Measurements from ENCODE around the gene FOSL1. TPM values are rescaled to one million over a fixed set of nuclear protein-coding genes. Genes with fewer than 3 reads are reported as not detected.

Gene FOSL1
- total and polyA plus RNA-seq, 4 experiments from 2014 or later, result 0.39 to 0.81 (median 0.79) TPM; not detected in 1

DNA sequence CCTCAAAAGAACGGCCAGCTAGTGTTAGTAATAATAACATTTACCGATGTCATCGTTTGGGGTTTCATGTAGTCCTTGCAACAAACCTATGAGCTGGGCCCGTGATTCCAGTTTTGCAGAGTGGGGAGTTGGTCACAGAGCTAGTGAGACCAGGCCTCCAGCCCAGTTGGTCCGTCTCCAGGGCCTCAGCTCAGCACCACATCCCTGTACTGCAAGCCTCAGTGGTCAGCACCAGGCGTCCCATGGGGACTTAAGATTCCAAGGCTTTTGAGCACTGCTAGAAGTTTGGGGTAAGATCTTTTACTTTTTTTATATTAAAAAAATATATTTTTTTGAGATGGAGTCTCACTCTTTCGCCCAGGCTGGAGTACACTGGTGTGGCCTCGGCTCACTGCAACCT lies 44.0 kb upstream of the FOSL1 start:
- Histone ChIP-seq H3K9me3 (ENCODE audit: control insufficient read depth in 1 of 2, low read length in 2 of 2) (no peaks in the 10 kb centered on the region), H3K36me3 (ENCODE audit: insufficient read depth, low read length) (no peaks in the 10 kb centered on the region), H3K27me3 (ENCODE audit: insufficient read depth, low read length) (no peaks in the 10 kb centered on the region), H3K27ac (ENCODE audit: low read depth, low read length) (no peak overlapping the region), H3K4me3 (ENCODE audit: low read length in 2 of 2) (no peak overlapping the region), H3K4me1 (ENCODE audit: insufficient read depth, low read length) (no peaks in the 10 kb centered on the region)
- CTCF ChIA-PET (ENCODE audit: partially characterized antibody), result no interaction called here
- H3K36me3 Mint-ChIP-seq, result no peaks in the 10 kb centered on the region
- no peak overlapping the region for H3K27ac Mint-ChIP-seq
- no peaks in the 10 kb centered on the region for H3K9me3 Mint-ChIP-seq
- DNase-seq, result no peak
- intact Hi-C loops (cut with micrococcal nuclease), result no loop called here
- H3K4me1 Mint-ChIP-seq, result no peaks in the 10 kb centered on the region
- POLR2A ChIA-PET (ENCODE audit: partially characterized antibody), result no interaction called here
- H3K27me3 Mint-ChIP-seq, result no peaks in the 10 kb centered on the region
- H3K4me3 Mint-ChIP-seq, result no peak overlapping the region

DNA sequence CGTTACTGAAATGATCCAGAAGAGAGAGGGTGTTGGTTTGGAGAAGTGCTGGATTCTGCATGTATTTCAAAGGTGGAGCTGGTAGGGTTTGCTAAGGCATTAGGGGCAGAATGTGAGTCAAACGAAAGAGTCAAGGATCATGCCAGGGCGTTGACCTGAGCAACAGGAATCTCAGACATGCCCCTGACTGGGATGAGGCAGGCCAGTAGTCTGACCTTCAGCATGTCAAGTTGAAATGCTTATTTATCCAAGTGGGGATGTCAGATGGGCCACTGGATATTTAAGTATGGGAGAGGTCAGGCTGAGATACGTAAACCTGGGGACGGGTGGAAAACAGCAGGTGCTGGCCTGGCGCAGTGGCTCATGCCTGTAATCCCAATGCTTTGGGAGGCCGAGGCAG lies 42.3 kb upstream of the FOSL1 start:
- DNase-seq, result peak in 1 of 5 donors; percentile 16
- no peaks in the 10 kb centered on the region for H3K27me3 Mint-ChIP-seq
- ChIA-PET CTCF (ENCODE audit: partially characterized antibody) (no interaction called here), POLR2A (ENCODE audit: partially characterized antibody) (interaction anchor here (1.2 kb wide), 1 partner anchor 42 kb away, joined by 3 read pairs; the partner anchor contains the start of gene FOSL1)
- H3K9me3 Mint-ChIP-seq, result no peaks in the 10 kb centered on the region
- no peak overlapping the region for H3K27ac Mint-ChIP-seq
- no peak overlapping the region for H3K4me3 Mint-ChIP-seq
- Histone ChIP-seq H3K27me3 (ENCODE audit: insufficient read depth, low read length) (no peaks in the 10 kb centered on the region), H3K4me1 (ENCODE audit: insufficient read depth, low read length) (no peaks in the 10 kb centered on the region), H3K9me3 (ENCODE audit: control insufficient read depth in 1 of 2, low read length in 2 of 2) (no peaks in the 10 kb centered on the region), H3K36me3 (ENCODE audit: insufficient read depth, low read length) (no peaks in the 10 kb centered on the region), H3K4me3 (ENCODE audit: low read length in 2 of 2) (no peak overlapping the region), H3K27ac (ENCODE audit: low read depth, low read length) (no peak overlapping the region)
- intact Hi-C loops (cut with micrococcal nuclease), result no loop called here
- no peaks in the 10 kb centered on the region for H3K4me1 Mint-ChIP-seq
- H3K36me3 Mint-ChIP-seq, result no peaks in the 10 kb centered on the region

- no peaks in the 10 kb centered on the region for H3K36me3 ChIP-seq (ENCODE audit: insufficient read depth, low read length)
- no peak for DNase-seq
- Mint-ChIP-seq H3K4me1 (no peaks in the 10 kb centered on the region), H3K27ac (no peak overlapping the region), H3K36me3 (no peaks in the 10 kb centered on the region), H3K4me3 (no peak overlapping the region), H3K9me3 (no peaks in the 10 kb centered on the region), H3K27me3 (no peaks in the 10 kb centered on the region)
- H3K27ac ChIP-seq (ENCODE audit: low read depth, low read length), result no peak overlapping the region
- no peak overlapping the region for H3K4me3 ChIP-seq (ENCODE audit: low read length in 2 of 2)
- no peaks in the 10 kb centered on the region for H3K4me1 ChIP-seq (ENCODE audit: insufficient read depth, low read length)
- H3K9me3 ChIP-seq (ENCODE audit: control insufficient read depth in 1 of 2, low read length in 2 of 2), result no peaks in the 10 kb centered on the region
- no peaks in the 10 kb centered on the region for H3K27me3 ChIP-seq (ENCODE audit: insufficient read depth, low read length)
- intact Hi-C loops (cut with micrococcal nuclease), result no loop called here
- POLR2A ChIA-PET (ENCODE audit: partially characterized antibody), result no interaction called here
- CTCF ChIA-PET (ENCODE audit: partially characterized antibody), result no interaction called here
Measured at GRCh38 chr11:65941720-65942310, 41.6 kb upstream of the FOSL1 start.

- CTCF ChIA-PET (ENCODE audit: partially characterized antibody), result interaction anchor here (1.4 to 2.4 kb wide), 2 partner anchors 49 to 53 kb away, joined by 3 to 11 read pairs; partner anchors contain the start of gene FIBP
- no peaks in the 10 kb centered on the region for H3K4me1 ChIP-seq (ENCODE audit: insufficient read depth, low read length)
- no peaks in the 10 kb centered on the region for H3K36me3 Mint-ChIP-seq
- POLR2A ChIA-PET (ENCODE audit: partially characterized antibody), result interaction anchor here (1.5 kb wide), 1 partner anchor 10 kb away, joined by 4 read pairs; no protein-coding TSS in a partner anchor
- no peak overlapping the region for H3K4me3 ChIP-seq (ENCODE audit: low read length in 2 of 2)
- no peak overlapping the region for H3K27ac ChIP-seq (ENCODE audit: low read depth, low read length)
- no peaks in the 10 kb centered on the region for H3K4me1 Mint-ChIP-seq
- H3K27ac Mint-ChIP-seq, result no peak overlapping the region
- no peaks in the 10 kb centered on the region for H3K9me3 Mint-ChIP-seq
- H3K36me3 ChIP-seq (ENCODE audit: insufficient read depth, low read length), result no peaks in the 10 kb centered on the region
- no peak overlapping the region for H3K4me3 Mint-ChIP-seq
- no peaks in the 10 kb centered on the region for H3K27me3 Mint-ChIP-seq
- no peaks in the 10 kb centered on the region for H3K27me3 ChIP-seq (ENCODE audit: insufficient read depth, low read length)
- H3K9me3 ChIP-seq (ENCODE audit: control insufficient read depth in 1 of 2, low read length in 2 of 2), result no peaks in the 10 kb centered on the region
- intact Hi-C loops (cut with micrococcal nuclease), result no loop called here
- DNase-seq, result no peak
Measured at GRCh38 chr11:65937766-65938165, 37.6 kb upstream of the FOSL1 start.

GRCh38 chr11:65934014-65934413 lies 33.8 kb upstream of the FOSL1 start:
- CTCF ChIA-PET (ENCODE audit: partially characterized antibody), result interaction anchor here (1.0 to 1.5 kb wide), 3 partner anchors 42 to 88 kb away, joined by 4 to 5 read pairs (median 4); partner anchors contain the start of gene CCDC85B
- H3K4me1 ChIP-seq (ENCODE audit: insufficient read depth, low read length), result peaks cover 3% of the 10 kb centered on the region
- no peak for DNase-seq
- Mint-ChIP-seq H3K9me3 (no peaks in the 10 kb centered on the region), H3K27ac (no peak overlapping the region), H3K4me3 (no peak overlapping the region), H3K36me3 (no peaks in the 10 kb centered on the region), H3K27me3 (no peaks in the 10 kb centered on the region), H3K4me1 (peaks cover 0 to 6% (median 2%) of the 10 kb centered on the region in 4 donors)
- intact Hi-C loops (cut with micrococcal nuclease), result no loop called here
- no peaks in the 10 kb centered on the region for H3K9me3 ChIP-seq (ENCODE audit: control insufficient read depth in 1 of 2, low read length in 2 of 2)
- POLR2A ChIA-PET (ENCODE audit: partially characterized antibody), result no interaction called here
- H3K4me3 ChIP-seq (ENCODE audit: low read length in 2 of 2), result no peak overlapping the region
- no peaks in the 10 kb centered on the region for H3K36me3 ChIP-seq (ENCODE audit: insufficient read depth, low read length)
- H3K27me3 ChIP-seq (ENCODE audit: insufficient read depth, low read length), result no peaks in the 10 kb centered on the region
- no peak overlapping the region for H3K27ac ChIP-seq (ENCODE audit: low read depth, low read length)

- H3K27ac Mint-ChIP-seq, result no peak overlapping the region
- Histone ChIP-seq H3K9me3 (ENCODE audit: control insufficient read depth in 1 of 2, low read length in 2 of 2) (no peaks in the 10 kb centered on the region), H3K27ac (ENCODE audit: low read depth, low read length) (no peak overlapping the region), H3K27me3 (ENCODE audit: insufficient read depth, low read length) (no peaks in the 10 kb centered on the region), H3K4me1 (ENCODE audit: insufficient read depth, low read length) (peaks cover 18% of the 10 kb centered on the region), H3K4me3 (ENCODE audit: low read length in 2 of 2) (no peak overlapping the region), H3K36me3 (ENCODE audit: insufficient read depth, low read length) (no peaks in the 10 kb centered on the region)
- no peaks in the 10 kb centered on the region for H3K9me3 Mint-ChIP-seq
- DNase-seq, result no peak
- H3K27me3 Mint-ChIP-seq, result no peaks in the 10 kb centered on the region
- intact Hi-C loops (cut with micrococcal nuclease), result no loop called here
- ChIA-PET CTCF (ENCODE audit: partially characterized antibody) (interaction anchor here (0.5 to 2.9 kb wide), 3 partner anchors 11 to 47 kb away, joined by 3 to 17 read pairs (median 8); partner anchors contain the start of gene CCDC85B), POLR2A (ENCODE audit: partially characterized antibody) (interaction anchor here (1.1 to 1.7 kb wide), 2 partner anchors 13 to 42 kb away, joined by 3 to 5 read pairs; partner anchors contain the start of gene CCDC85B)
- H3K4me1 Mint-ChIP-seq, result peaks cover 11 to 21% (median 15%) of the 10 kb centered on the region in 4 donors
- no peak overlapping the region for H3K4me3 Mint-ChIP-seq
- no peaks in the 10 kb centered on the region for H3K36me3 Mint-ChIP-seq
Measured at GRCh38 chr11:65932558-65932919, 32.4 kb upstream of the FOSL1 start.

GRCh38 chr11:65931773-65932557 lies 31.8 kb upstream of the FOSL1 start:
- no peaks in the 10 kb centered on the region for H3K36me3 Mint-ChIP-seq
- Histone ChIP-seq H3K4me1 (ENCODE audit: insufficient read depth, low read length) (peaks cover 23% of the 10 kb centered on the region), H3K4me3 (ENCODE audit: low read length in 2 of 2) (no peak overlapping the region), H3K36me3 (ENCODE audit: insufficient read depth, low read length) (no peaks in the 10 kb centered on the region), H3K27ac (ENCODE audit: low read depth, low read length) (no peak overlapping the region), H3K27me3 (ENCODE audit: insufficient read depth, low read length) (no peaks in the 10 kb centered on the region), H3K9me3 (ENCODE audit: control insufficient read depth in 1 of 2, low read length in 2 of 2) (no peaks in the 10 kb centered on the region)
- no peak for DNase-seq
- H3K27me3 Mint-ChIP-seq, result no peaks in the 10 kb centered on the region
- peak overlapping the region in 1 of 7 donors; percentile 70 for H3K27ac Mint-ChIP-seq
- no peaks in the 10 kb centered on the region for H3K9me3 Mint-ChIP-seq
- peaks cover 15 to 27% (median 20%) of the 10 kb centered on the region in 4 donors for H3K4me1 Mint-ChIP-seq
- POLR2A ChIA-PET (ENCODE audit: partially characterized antibody), result interaction anchor here (1.0 to 1.7 kb wide), 3 partner anchors 12 to 41 kb away, joined by 3 to 5 read pairs (median 4); partner anchors contain the start of genes C11orf68 and CCDC85B
- H3K4me3 Mint-ChIP-seq, result no peak overlapping the region
- intact Hi-C loops (cut with micrococcal nuclease), result no loop called here
- CTCF ChIA-PET (ENCODE audit: partially characterized antibody), result interaction anchor here (1.0 to 2.9 kb wide), 3 partner anchors 41 to 54 kb away, joined by 3 to 17 read pairs (median 8); partner anchors contain the start of gene CCDC85B

All from CD4-positive, alpha-beta memory T cell (primary cell).